H9 (cell line): ENCODE data around the gene BAG3. TPM values are rescaled to one million over a fixed set of nuclear protein-coding genes. Genes with fewer than 3 reads are reported as not detected.

Experiments
- DNase-seq: peaks from one replicate; pipeline ENCODE4 v3.0.0-alpha.2; 2017
- H2AFZ ChIP-seq: one replicate; pipeline ENCODE4 v1.6.1; 2013; ENCODE audit warnings: mild to moderate bottlenecking, low read length, control low read depth, moderate library complexity
- H2AK5ac ChIP-seq: 2 replicates; pipeline ENCODE4 v1.6.1; 2013; ENCODE audit warnings: low read length, control low read depth, mixed read lengths; ENCODE audit not compliant: insufficient read length
- H2BK120ac ChIP-seq: one replicate; pipeline ENCODE4 v1.6.1; 2013; ENCODE audit warnings: low read depth, mild to moderate bottlenecking, low read length, control low read depth, inconsistent platforms; ENCODE audit not compliant: poor library complexity, severe bottlenecking
- H2BK12ac ChIP-seq: 2 replicates; pipeline ENCODE4 v1.6.1; 2013; ENCODE audit warnings: low read length, control low read depth, mixed read lengths, low read depth; ENCODE audit not compliant: insufficient read length
- H2BK15ac ChIP-seq: 2 replicates; pipeline ENCODE4 v1.6.1; 2013; ENCODE audit warnings: low read depth, low read length, control low read depth
- H2BK20ac ChIP-seq: one replicate; pipeline ENCODE4 v1.6.1; 2013; ENCODE audit warnings: low read depth, mild to moderate bottlenecking, low read length, control low read depth, inconsistent platforms; ENCODE audit not compliant: poor library complexity, severe bottlenecking
- H2BK5ac ChIP-seq: 2 replicates; pipeline ENCODE4 v1.6.1; 2013; ENCODE audit warnings: low read length, control low read depth, mixed read lengths; ENCODE audit not compliant: insufficient read length
- H3K14ac ChIP-seq: 2 replicates; pipeline ENCODE4 v1.6.1; 2013; ENCODE audit warnings: low read length, control low read depth; ENCODE audit not compliant: insufficient read depth
- H3K18ac ChIP-seq: 2 replicates; pipeline ENCODE4 v1.6.1; 2013; ENCODE audit warnings: low read depth, mild to moderate bottlenecking, mixed read lengths, low read length, control low read depth; ENCODE audit not compliant: insufficient read length
- H3K23ac ChIP-seq: 2 replicates; pipeline ENCODE4 v1.6.1; 2013; ENCODE audit warnings: low read length, control low read depth, mixed read lengths, low read depth; ENCODE audit not compliant: insufficient read length
- H3K23me2 ChIP-seq: 2 replicates; pipeline ENCODE4 v1.6.1; 2013; ENCODE audit warnings: low read depth, mild to moderate bottlenecking, mixed read lengths, low read length, control low read depth; ENCODE audit not compliant: insufficient read length, poor library complexity, severe bottlenecking
- H3K27ac ChIP-seq: 2 replicates; pipeline ENCODE4 v1.5.1; 2013; ENCODE audit warnings: low read length, control low read depth, mixed read lengths, low read depth; ENCODE audit not compliant: insufficient read length
- H3K27me3 ChIP-seq: 2 replicates; pipeline ENCODE4 v1.6.1; 2013; ENCODE audit warnings: low read length, control low read depth, inconsistent platforms; ENCODE audit not compliant: insufficient read depth
- H3K4ac ChIP-seq: 2 replicates; pipeline ENCODE4 v1.6.1; 2013; ENCODE audit warnings: low read depth, mild to moderate bottlenecking, control low read depth, inconsistent platforms, low read length, moderate library complexity
- H3K4me1 ChIP-seq: 2 replicates; pipeline ENCODE4 v1.6.1; 2013; ENCODE audit warnings: low read length, control low read depth, inconsistent platforms; ENCODE audit not compliant: insufficient read depth
- H3K4me2 ChIP-seq: 2 replicates; pipeline ENCODE4 v1.6.1; 2013; ENCODE audit warnings: low read length, control low read depth, mixed read lengths; ENCODE audit not compliant: insufficient read length, insufficient read depth
- H3K56ac ChIP-seq: 2 replicates; pipeline ENCODE4 v1.6.1; 2013; ENCODE audit warnings: low read depth, mild to moderate bottlenecking, mixed read lengths, low read length, control low read depth; ENCODE audit not compliant: insufficient read length
- H3K79me1 ChIP-seq: 2 replicates; pipeline ENCODE4 v1.6.1; 2013; ENCODE audit warnings: low read depth, mild to moderate bottlenecking, moderate library complexity, low read length, control low read depth, inconsistent platforms; ENCODE audit not compliant: insufficient read depth, poor library complexity, severe bottlenecking
- H3K79me2 ChIP-seq: 2 replicates; pipeline ENCODE4 v1.6.1; 2013; ENCODE audit warnings: low read length, control low read depth, inconsistent platforms; ENCODE audit not compliant: insufficient read depth
- H3K9ac ChIP-seq: 2 replicates; pipeline ENCODE4 v1.6.1; 2013; ENCODE audit warnings: low read length, control low read depth, mixed read lengths; ENCODE audit not compliant: insufficient read length; ENCODE audit errors: extremely low read depth
- H3K9me3 ChIP-seq: one replicate; pipeline ENCODE4 v1.6.1; 2013; ENCODE audit warnings: low read depth, low read length, inconsistent platforms; ENCODE audit not compliant: control insufficient read depth
- H3T11ph ChIP-seq: one replicate; pipeline ENCODE4 v1.6.1; 2013; ENCODE audit warnings: mild to moderate bottlenecking, low read length, control low read depth, inconsistent platforms
- H4K20me1 ChIP-seq: one replicate; pipeline ENCODE4 v1.6.1; 2013; ENCODE audit not compliant: control insufficient read depth, insufficient read length, insufficient read depth
- H4K5ac ChIP-seq: 2 replicates; pipeline ENCODE4 v1.6.1; 2013; ENCODE audit warnings: low read depth, mild to moderate bottlenecking, mixed read lengths, low read length, control low read depth; ENCODE audit not compliant: insufficient read length
- H4K8ac ChIP-seq: replicated peaks from 2 replicates; pipeline ENCODE4 v1.6.1; 2013; ENCODE audit warnings: low read length, control low read depth, mixed read lengths, low read depth; ENCODE audit not compliant: insufficient read length
- H4K91ac ChIP-seq: 2 replicates; pipeline ENCODE4 v1.6.1; 2013; ENCODE audit warnings: low read depth, mild to moderate bottlenecking, moderate library complexity, mixed read lengths, low read length, control low read depth; ENCODE audit not compliant: insufficient read length
- H3K27ac Mint-ChIP-seq, 3 experiments: 2 replicates in 2 of 3; 3 replicates in 1 of 3; pipeline ENCODE4 v1.8.0; 2020 to 2021; ENCODE audit warnings: mixed read lengths in 3 of 3, mild to moderate bottlenecking in 1 of 3, moderate library complexity in 1 of 3
- H3K27me3 Mint-ChIP-seq: 2 replicates; pipeline ENCODE4 v1.8.0; 2021; ENCODE audit warnings: low read depth, mild to moderate bottlenecking, moderate library complexity, mixed read lengths
- H3K36me3 Mint-ChIP-seq, 3 experiments: 2 replicates in 2 of 3; 3 replicates in 1 of 3; pipeline ENCODE4 v1.8.0; 2020 to 2021; ENCODE audit warnings: low read depth in 3 of 3, mixed read lengths in 3 of 3; ENCODE audit not compliant: insufficient read depth in 1 of 3
- H3K4me1 Mint-ChIP-seq, 2 experiments: 2 replicates each; pipeline ENCODE4 v1.8.0; 2020; ENCODE audit warnings: mixed read lengths in 2 of 2
- H3K4me3 Mint-ChIP-seq, 2 experiments: 2 replicates in 1 of 2; 3 replicates in 1 of 2; pipeline ENCODE4 v1.8.0; 2020 to 2021; ENCODE audit warnings: mild to moderate bottlenecking in 2 of 2, mixed read lengths in 2 of 2, moderate library complexity in 1 of 2
- H3K9me3 Mint-ChIP-seq, 2 experiments: 2 replicates in 1 of 2; 3 replicates in 1 of 2; pipeline ENCODE4 v1.8.0; 2020; ENCODE audit warnings: mild to moderate bottlenecking in 2 of 2, mixed read lengths in 2 of 2, moderate library complexity in 1 of 2
- CTCF ChIP-seq: fragments of 200-600 bp; sonication (generic); conservative IDR thresholded peaks from 3 replicates; pipeline ENCODE4 v1.8.0; 2021; ENCODE audit warnings: antibody characterized with exemption, mild to moderate bottlenecking
- WGBS: extraction: QIAGEN DNeasy Blood & Tissue Kit; methylation state at CpG from one replicate; pipeline ENCODE4 v1.1.7; 2013; ENCODE audit warnings: missing lambda C conversion rate, low lambda C conversion rate, mixed read lengths; ENCODE audit not compliant: insufficient read length; ENCODE audit errors: extremely low coverage; 5-methylcytosine and 5-hydroxymethylcytosine counted together
- total RNA-seq: library from RNA; stranded (reverse); gene quantifications from 2 replicates; pipeline ENCODE4 v1.2.1, GENCODE V29; 2021

BAG3 gene
- total RNA-seq, 1 experiment from 2014 or later = 11.4 TPM

- no CpG with 5 or more reads among the region's 6 CpGs for WGBS
- no peaks in the 10 kb centered on the region for H3K79me1 ChIP-seq
- H4K5ac ChIP-seq = no peak overlapping the region
- no peaks in the 10 kb centered on the region for H3K9me3 ChIP-seq
- no peak overlapping the region for H2BK20ac ChIP-seq
- H4K91ac ChIP-seq = no peak overlapping the region
- no peak overlapping the region for H3T11ph ChIP-seq
- H3K4me3 Mint-ChIP-seq = no peak overlapping the region
- no peak overlapping the region for H3K14ac ChIP-seq
- peaks cover 4 to 6% of the 10 kb centered on the region in 2 experiments; a peak in 2 of 5 replicates for H3K9me3 Mint-ChIP-seq
- no peaks in the 10 kb centered on the region; the same call in 1 of the 2 replicates for H3K27me3 Mint-ChIP-seq
- H2BK12ac ChIP-seq = no peak overlapping the region
- no peak overlapping the region for H3K4ac ChIP-seq
- H3K27me3 ChIP-seq = no peaks in the 10 kb centered on the region
- H3K4me2 ChIP-seq = no peak overlapping the region
- no peaks in the 10 kb centered on the region for H3K79me2 ChIP-seq
- H2BK120ac ChIP-seq = no peak overlapping the region
- H4K20me1 ChIP-seq = no peaks in the 10 kb centered on the region
- H3K4me1 Mint-ChIP-seq = peaks cover 8 to 10% of the 10 kb centered on the region in 2 experiments
- no peak overlapping the region for H3K27ac ChIP-seq
- no peak overlapping the region for H2AFZ ChIP-seq
- H3K36me3 Mint-ChIP-seq = no peaks in the 10 kb centered on the region
- H3K18ac ChIP-seq = no peak overlapping the region
- H2BK5ac ChIP-seq = no peak overlapping the region
- no peak for TF ChIP-seq CTCF
- H2BK15ac ChIP-seq = no peak overlapping the region
- H3K23ac ChIP-seq = no peak overlapping the region
- H3K23me2 ChIP-seq = no peaks in the 10 kb centered on the region
- no peak overlapping the region for H3K27ac Mint-ChIP-seq
- no peak overlapping the region for H3K9ac ChIP-seq
- no peak overlapping the region for H3K56ac ChIP-seq
- no peak overlapping the region for H2AK5ac ChIP-seq
- H3K4me1 ChIP-seq = no peaks in the 10 kb centered on the region
- H4K8ac ChIP-seq = no peak overlapping the region
- DNase-seq = no peak
Observed at GRCh38 chr10:119640384-119640783, 10.8 kb upstream of the BAG3 start.
